Measurements from ENCODE around the gene TGFBR1. TPM values are rescaled to one million over a fixed set of nuclear protein-coding genes. Genes with fewer than 3 reads are reported as not detected.

TGFBR1 gene
- total RNA-seq, 1 donor from 2014 or later = 38.1 TPM

- H3K9me3 ChIP-seq (ENCODE audit: control insufficient read depth in 3 of 3, low read length in 3 of 3) = no peaks in the 10 kb centered on the region
- no peak overlapping the region for H3K4me3 ChIP-seq (ENCODE audit: low read length in 3 of 3)
- no peaks in the 10 kb centered on the region for H3K36me3 ChIP-seq (ENCODE audit: control insufficient read depth in 3 of 3, insufficient read depth in 3 of 3, low read length in 3 of 3)
- peaks cover 0 to 3% (median 0%) of the 10 kb centered on the region in 3 donors for H3K27me3 ChIP-seq (ENCODE audit: control insufficient read depth in 3 of 3, insufficient read depth in 3 of 3, low read length in 3 of 3)
- no peaks in the 10 kb centered on the region for H3K4me1 ChIP-seq (ENCODE audit: control insufficient read depth in 3 of 3, insufficient read depth in 3 of 3, low read length in 3 of 3)
- H3K27ac ChIP-seq (ENCODE audit: low read depth, low read length) = no peak overlapping the region
- no peak overlapping the region for H3K9ac ChIP-seq (ENCODE audit: low read depth in 1 of 3, low read length in 3 of 3)
These were observed 55.3 kb downstream of the TGFBR1 start for GRCh38 chr9:99160173-99160572.

GRCh38 chr9:99162759-99163364 lies 57.9 kb downstream of the TGFBR1 start:
- Histone ChIP-seq H3K9ac (ENCODE audit: low read depth in 1 of 3, low read length in 3 of 3) (no peak overlapping the region), H3K27me3 (ENCODE audit: control insufficient read depth in 3 of 3, insufficient read depth in 3 of 3, low read length in 3 of 3) (peaks cover 0 to 3% (median 0%) of the 10 kb centered on the region in 3 donors), H3K4me1 (ENCODE audit: control insufficient read depth in 3 of 3, insufficient read depth in 3 of 3, low read length in 3 of 3) (no peaks in the 10 kb centered on the region), H3K4me3 (ENCODE audit: low read length in 3 of 3) (no peak overlapping the region), H3K27ac (ENCODE audit: low read depth, low read length) (no peak overlapping the region), H3K9me3 (ENCODE audit: control insufficient read depth in 3 of 3, low read length in 3 of 3) (no peaks in the 10 kb centered on the region), H3K36me3 (ENCODE audit: control insufficient read depth in 3 of 3, insufficient read depth in 3 of 3, low read length in 3 of 3) (no peaks in the 10 kb centered on the region)

DNA sequence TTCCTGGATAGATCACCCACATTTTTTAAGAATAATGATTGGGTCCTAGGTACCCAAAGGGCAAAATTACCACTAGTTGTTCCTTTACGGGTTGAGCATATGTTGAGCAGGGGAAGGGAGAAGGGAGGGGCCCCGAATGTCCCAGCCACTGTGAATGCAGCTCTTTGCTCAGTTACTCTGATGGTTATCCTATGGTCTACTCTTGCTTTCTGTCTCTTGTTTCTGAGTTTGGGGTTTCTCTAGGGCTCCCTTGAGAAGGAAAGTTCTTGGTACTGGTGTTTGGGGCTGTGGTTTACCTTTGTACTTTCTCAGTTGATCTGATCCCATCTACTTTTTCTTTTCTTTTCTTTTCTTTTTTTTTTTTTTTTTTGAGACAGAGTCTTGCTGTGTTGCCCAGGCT lies 61.2 kb downstream of the TGFBR1 start:
- Histone ChIP-seq H3K27ac (ENCODE audit: low read depth, low read length) (no peak overlapping the region), H3K36me3 (ENCODE audit: control insufficient read depth in 3 of 3, insufficient read depth in 3 of 3, low read length in 3 of 3) (no peaks in the 10 kb centered on the region), H3K4me1 (ENCODE audit: control insufficient read depth in 3 of 3, insufficient read depth in 3 of 3, low read length in 3 of 3) (no peaks in the 10 kb centered on the region), H3K9ac (ENCODE audit: low read depth in 1 of 3, low read length in 3 of 3) (no peak overlapping the region), H3K4me3 (ENCODE audit: low read length in 3 of 3) (no peak overlapping the region), H3K27me3 (ENCODE audit: control insufficient read depth in 3 of 3, insufficient read depth in 3 of 3, low read length in 3 of 3) (peaks cover 0 to 7% (median 5%) of the 10 kb centered on the region in 3 donors), H3K9me3 (ENCODE audit: control insufficient read depth in 3 of 3, low read length in 3 of 3) (no peaks in the 10 kb centered on the region)

DNA sequence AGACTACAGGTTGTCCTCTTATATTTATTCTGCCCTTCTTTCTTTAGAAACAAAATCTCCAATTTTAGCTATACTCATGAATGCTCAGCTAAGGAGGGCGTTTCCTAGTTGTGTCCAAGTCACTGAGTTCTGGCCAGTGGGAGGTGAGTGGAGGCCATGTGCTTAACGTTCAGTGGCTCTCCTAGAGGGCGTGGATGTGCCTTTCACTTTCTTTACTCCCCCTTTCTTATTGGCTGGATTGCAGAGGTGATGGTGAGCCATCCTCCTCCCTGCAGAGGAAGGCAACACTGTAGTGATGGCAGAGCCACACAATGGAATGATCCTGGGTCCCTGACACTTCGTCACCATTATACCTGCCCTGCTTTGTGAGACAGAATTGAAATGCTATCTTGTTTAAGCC lies 62.2 kb downstream of the TGFBR1 start:
- no peak overlapping the region for H3K9ac ChIP-seq (ENCODE audit: low read depth in 1 of 3, low read length in 3 of 3)
- no peaks in the 10 kb centered on the region for H3K36me3 ChIP-seq (ENCODE audit: control insufficient read depth in 3 of 3, insufficient read depth in 3 of 3, low read length in 3 of 3)
- no peaks in the 10 kb centered on the region for H3K4me1 ChIP-seq (ENCODE audit: control insufficient read depth in 3 of 3, insufficient read depth in 3 of 3, low read length in 3 of 3)
- no peak overlapping the region for H3K27ac ChIP-seq (ENCODE audit: low read depth, low read length)
- no peaks in the 10 kb centered on the region for H3K9me3 ChIP-seq (ENCODE audit: control insufficient read depth in 3 of 3, low read length in 3 of 3)
- no peak overlapping the region for H3K4me3 ChIP-seq (ENCODE audit: low read length in 3 of 3)
- H3K27me3 ChIP-seq (ENCODE audit: control insufficient read depth in 3 of 3, insufficient read depth in 3 of 3, low read length in 3 of 3) = peaks cover 0 to 9% (median 7%) of the 10 kb centered on the region in 3 donors

DNA sequence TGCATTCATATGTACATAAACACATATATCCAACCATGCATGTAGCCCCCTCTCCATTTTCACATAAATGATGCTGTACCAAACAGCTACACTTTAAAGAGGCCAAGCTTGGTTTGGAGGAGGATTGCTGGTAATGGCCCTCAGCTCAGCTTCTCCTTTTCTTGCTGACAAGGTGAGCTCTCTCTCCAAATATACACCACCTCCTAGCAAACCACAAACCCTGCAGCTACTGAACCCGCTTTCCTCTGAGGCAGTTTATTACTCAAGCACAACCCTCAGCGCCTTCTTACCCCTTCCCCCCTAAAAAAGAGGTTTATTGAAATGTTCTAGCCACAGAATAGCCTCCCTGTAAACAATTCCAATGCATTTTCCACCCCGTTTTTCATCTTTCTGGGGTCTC lies 62.8 kb downstream of the TGFBR1 start:
- Histone ChIP-seq H3K9me3 (ENCODE audit: control insufficient read depth in 3 of 3, low read length in 3 of 3) (no peaks in the 10 kb centered on the region), H3K4me3 (ENCODE audit: low read length in 3 of 3) (no peak overlapping the region), H3K36me3 (ENCODE audit: control insufficient read depth in 3 of 3, insufficient read depth in 3 of 3, low read length in 3 of 3) (no peaks in the 10 kb centered on the region), H3K27me3 (ENCODE audit: control insufficient read depth in 3 of 3, insufficient read depth in 3 of 3, low read length in 3 of 3) (peaks cover 0 to 9% (median 7%) of the 10 kb centered on the region in 3 donors), H3K27ac (ENCODE audit: low read depth, low read length) (no peak overlapping the region), H3K4me1 (ENCODE audit: control insufficient read depth in 3 of 3, insufficient read depth in 3 of 3, low read length in 3 of 3) (no peaks in the 10 kb centered on the region), H3K9ac (ENCODE audit: low read depth in 1 of 3, low read length in 3 of 3) (no peak overlapping the region)

DNA sequence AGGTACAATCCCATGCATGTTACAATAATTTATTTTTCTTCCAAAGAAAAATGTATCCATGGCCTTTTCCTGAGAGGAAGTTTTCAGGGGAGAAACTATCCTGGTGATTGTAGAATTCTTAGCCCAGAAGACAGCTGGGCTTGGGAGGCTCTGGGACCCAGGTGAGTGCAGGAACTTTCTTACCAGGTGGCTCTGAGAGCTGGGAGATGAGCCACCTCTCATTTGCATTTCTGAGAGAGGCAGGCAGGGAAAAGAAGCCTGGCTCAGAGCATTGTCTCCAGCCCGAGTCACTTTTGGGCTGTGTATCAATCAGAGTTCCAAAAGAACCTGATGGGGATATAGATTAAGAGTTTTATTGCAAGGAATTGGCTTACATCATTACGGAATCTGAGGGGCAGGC lies 64.2 kb downstream of the TGFBR1 start:
- Histone ChIP-seq H3K27ac (ENCODE audit: low read depth, low read length) (no peak overlapping the region), H3K9me3 (ENCODE audit: control insufficient read depth in 3 of 3, low read length in 3 of 3) (no peaks in the 10 kb centered on the region), H3K36me3 (ENCODE audit: control insufficient read depth in 3 of 3, insufficient read depth in 3 of 3, low read length in 3 of 3) (no peaks in the 10 kb centered on the region), H3K27me3 (ENCODE audit: control insufficient read depth in 3 of 3, insufficient read depth in 3 of 3, low read length in 3 of 3) (peaks cover 0 to 9% (median 7%) of the 10 kb centered on the region in 3 donors), H3K9ac (ENCODE audit: low read depth in 1 of 3, low read length in 3 of 3) (no peak overlapping the region), H3K4me1 (ENCODE audit: control insufficient read depth in 3 of 3, insufficient read depth in 3 of 3, low read length in 3 of 3) (no peaks in the 10 kb centered on the region), H3K4me3 (ENCODE audit: low read length in 3 of 3) (no peak overlapping the region)

DNA sequence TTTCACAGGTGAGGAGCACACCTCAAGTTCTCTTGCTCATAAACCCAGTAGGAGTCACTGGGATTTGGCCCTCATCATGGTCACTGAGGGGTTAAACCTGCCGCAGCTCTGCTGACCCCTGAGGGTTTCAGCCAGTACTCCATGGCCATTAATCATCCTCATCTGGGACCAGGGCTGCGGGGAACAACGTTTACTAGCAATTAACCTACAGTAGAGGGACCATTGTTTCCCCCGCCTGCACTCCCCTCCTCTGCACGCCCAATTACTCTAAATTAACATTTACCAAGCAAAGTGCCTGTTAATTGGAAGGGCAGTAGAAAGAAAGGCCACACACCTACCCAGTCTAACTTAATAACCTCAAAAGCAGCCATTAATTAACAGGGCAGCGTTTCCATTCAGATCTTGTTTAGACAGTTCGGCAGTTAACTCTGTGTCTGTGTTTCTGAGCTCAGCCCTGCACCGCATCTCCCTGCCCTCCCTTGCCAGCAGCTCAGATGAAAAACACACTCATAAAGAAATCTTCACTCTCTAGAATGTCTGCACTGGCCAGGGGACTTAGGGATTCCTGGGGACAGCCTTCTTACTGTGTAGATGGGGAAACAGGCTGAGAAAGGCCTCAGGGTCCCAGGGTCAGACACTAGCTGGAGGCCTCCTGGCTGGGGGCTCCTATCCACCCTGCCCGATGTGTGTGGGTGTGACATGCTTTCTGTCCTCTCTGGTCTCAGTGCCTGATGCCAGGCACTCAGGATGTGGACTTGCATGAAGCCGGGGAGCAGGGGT lies 65.3 kb downstream of the TGFBR1 start:
- Histone ChIP-seq H3K9me3 (ENCODE audit: control insufficient read depth in 3 of 3, low read length in 3 of 3) (no peaks in the 10 kb centered on the region), H3K27me3 (ENCODE audit: control insufficient read depth in 3 of 3, insufficient read depth in 3 of 3, low read length in 3 of 3) (peaks cover 0 to 9% (median 7%) of the 10 kb centered on the region in 3 donors), H3K4me3 (ENCODE audit: low read length in 3 of 3) (no peak overlapping the region), H3K36me3 (ENCODE audit: control insufficient read depth in 3 of 3, insufficient read depth in 3 of 3, low read length in 3 of 3) (no peaks in the 10 kb centered on the region), H3K27ac (ENCODE audit: low read depth, low read length) (no peak overlapping the region), H3K4me1 (ENCODE audit: control insufficient read depth in 3 of 3, insufficient read depth in 3 of 3, low read length in 3 of 3) (no peaks in the 10 kb centered on the region), H3K9ac (ENCODE audit: low read depth in 1 of 3, low read length in 3 of 3) (no peak overlapping the region)

GRCh38 chr9:99171225-99172123 lies 66.6 kb downstream of the TGFBR1 start:
- no peaks in the 10 kb centered on the region for H3K4me1 ChIP-seq (ENCODE audit: control insufficient read depth in 3 of 3, insufficient read depth in 3 of 3, low read length in 3 of 3)
- H3K9ac ChIP-seq (ENCODE audit: low read depth in 1 of 3, low read length in 3 of 3) = no peak overlapping the region
- no peak overlapping the region for H3K27ac ChIP-seq (ENCODE audit: low read depth, low read length)
- H3K36me3 ChIP-seq (ENCODE audit: control insufficient read depth in 3 of 3, insufficient read depth in 3 of 3, low read length in 3 of 3) = no peaks in the 10 kb centered on the region
- no peaks in the 10 kb centered on the region for H3K9me3 ChIP-seq (ENCODE audit: control insufficient read depth in 3 of 3, low read length in 3 of 3)
- no peak overlapping the region for H3K4me3 ChIP-seq (ENCODE audit: low read length in 3 of 3)
- peaks cover 0 to 9% (median 7%) of the 10 kb centered on the region in 3 donors for H3K27me3 ChIP-seq (ENCODE audit: control insufficient read depth in 3 of 3, insufficient read depth in 3 of 3, low read length in 3 of 3)

GRCh38 chr9:99172124-99173091 lies 67.5 kb downstream of the TGFBR1 start:
- peaks cover 0 to 9% (median 7%) of the 10 kb centered on the region in 3 donors for H3K27me3 ChIP-seq (ENCODE audit: control insufficient read depth in 3 of 3, insufficient read depth in 3 of 3, low read length in 3 of 3)
- no peaks in the 10 kb centered on the region for H3K4me1 ChIP-seq (ENCODE audit: control insufficient read depth in 3 of 3, insufficient read depth in 3 of 3, low read length in 3 of 3)
- no peaks in the 10 kb centered on the region for H3K36me3 ChIP-seq (ENCODE audit: control insufficient read depth in 3 of 3, insufficient read depth in 3 of 3, low read length in 3 of 3)
- H3K9ac ChIP-seq (ENCODE audit: low read depth in 1 of 3, low read length in 3 of 3) = no peak overlapping the region
- H3K9me3 ChIP-seq (ENCODE audit: control insufficient read depth in 3 of 3, low read length in 3 of 3) = no peaks in the 10 kb centered on the region
- H3K4me3 ChIP-seq (ENCODE audit: low read length in 3 of 3) = no peak overlapping the region
- H3K27ac ChIP-seq (ENCODE audit: low read depth, low read length) = no peak overlapping the region

Measured in skeletal muscle tissue (tissue), 4 donors.